Measurements from ENCODE around the gene BCKDHA. TPM values are rescaled to one million over a fixed set of nuclear protein-coding genes. Genes with fewer than 3 reads are reported as not detected.

The BCKDHA gene
- total and polyA plus RNA-seq, 2 donors (not counting 3 experiments of a cell fraction or from before 2014, with no cell fraction given): 16.5 to 50.4 TPM

DNA sequence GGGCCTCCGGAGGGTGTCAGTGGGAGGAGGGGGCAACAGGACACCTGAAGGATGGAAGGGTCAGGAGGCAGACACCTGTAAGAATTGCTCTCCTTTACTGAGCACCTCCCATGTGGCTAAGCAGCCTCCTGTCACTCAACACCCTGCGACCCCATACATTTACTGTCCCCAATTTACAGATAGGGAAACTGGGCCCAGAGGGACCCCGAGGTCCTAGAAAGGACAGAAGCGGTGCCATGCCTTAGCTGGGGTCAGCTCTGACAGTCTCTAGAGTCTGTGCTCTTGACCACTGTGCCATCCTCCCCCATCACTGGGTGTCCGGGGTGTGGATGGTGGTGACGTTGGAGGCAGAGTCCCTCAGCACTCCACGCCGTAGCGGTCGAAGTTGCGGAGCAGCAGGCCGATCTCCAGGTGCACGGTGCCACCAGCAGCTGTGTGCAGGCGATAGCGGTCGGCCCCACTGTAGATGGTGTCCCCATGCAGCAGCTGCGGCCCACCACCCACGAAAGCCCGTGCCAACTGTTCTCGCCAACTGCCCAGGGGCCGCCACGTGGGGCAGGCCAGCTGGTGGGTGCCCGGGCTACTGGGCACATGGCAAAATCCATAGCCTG, 43.2 kb upstream of the BCKDHA start:
- H3K4me3 ChIP-seq (replicated peaks in 1 of 3; ENCODE audit: insufficient read depth in 1 of 3, low read depth in 1 of 3, low read length in 3 of 3): peak overlapping the region in 2 of 3 experiments; percentile 29 to 90
- no peak for DNase-seq (ENCODE audit: low read depth, low spot score)
- ChIA-PET CTCF (interaction anchor here (0.8 to 3.8 kb wide), 4 partner anchors 26 to 77 kb away, joined by 3 to 65 read pairs (median 8); no protein-coding TSS in a partner anchor), POLR2A (interaction anchor here (2.0 kb wide), 1 partner anchor 10 kb away, joined by 8 read pairs; the partner anchor contains the start of gene B9D2)
- H3K27me3 ChIP-seq (ENCODE audit: control insufficient read depth in 2 of 2, insufficient read depth in 2 of 2, low read length in 2 of 2): no peaks in the 10 kb centered on the region
- TF ChIP-seq, protein P1, sequence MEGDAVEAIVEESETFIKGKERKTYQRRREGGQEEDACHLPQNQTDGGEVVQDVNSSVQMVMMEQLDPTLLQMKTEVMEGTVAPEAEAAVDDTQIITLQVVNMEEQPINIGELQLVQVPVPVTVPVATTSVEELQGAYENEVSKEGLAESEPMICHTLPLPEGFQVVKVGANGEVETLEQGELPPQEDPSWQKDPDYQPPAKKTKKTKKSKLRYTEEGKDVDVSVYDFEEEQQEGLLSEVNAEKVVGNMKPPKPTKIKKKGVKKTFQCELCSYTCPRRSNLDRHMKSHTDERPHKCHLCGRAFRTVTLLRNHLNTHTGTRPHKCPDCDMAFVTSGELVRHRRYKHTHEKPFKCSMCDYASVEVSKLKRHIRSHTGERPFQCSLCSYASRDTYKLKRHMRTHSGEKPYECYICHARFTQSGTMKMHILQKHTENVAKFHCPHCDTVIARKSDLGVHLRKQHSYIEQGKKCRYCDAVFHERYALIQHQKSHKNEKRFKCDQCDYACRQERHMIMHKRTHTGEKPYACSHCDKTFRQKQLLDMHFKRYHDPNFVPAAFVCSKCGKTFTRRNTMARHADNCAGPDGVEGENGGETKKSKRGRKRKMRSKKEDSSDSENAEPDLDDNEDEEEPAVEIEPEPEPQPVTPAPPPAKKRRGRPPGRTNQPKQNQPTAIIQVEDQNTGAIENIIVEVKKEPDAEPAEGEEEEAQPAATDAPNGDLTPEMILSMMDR (IDR thresholded peaks at IDR 0.05; ENCODE audit: extremely low read depth in 1 of 2, insufficient read depth in 1 of 2, low read depth in 1 of 2, low read length in 2 of 2): peak in 1 of 2 donors; percentile 1
- TF ChIP-seq GATA2 (IDR thresholded peaks at IDR 0.05; ENCODE audit: insufficient read depth, insufficient read length, low read depth, low read length): no peak
- H3K4me1 ChIP-seq (ENCODE audit: control insufficient read depth, extremely low read depth, insufficient read depth, low read length): peaks cover 6% of the 10 kb centered on the region
- H2AFZ ChIP-seq (ENCODE audit: low read depth, low read length): no peak overlapping the region
- no peaks in the 10 kb centered on the region for H3K9me1 ChIP-seq (replicated peaks; ENCODE audit: control insufficient read depth, extremely low read depth, insufficient read depth, low read length)
- no peak overlapping the region for H3K9ac ChIP-seq (replicated peaks; ENCODE audit: extremely low read depth, insufficient read depth, low read length)
- no TSS peak for BruUV-seq (replicated peaks)
- intact Hi-C loops (cut with micrococcal nuclease): loop anchor here (1.0 to 5.0 kb wide), 5 partner anchors 43 to 193 kb away; partner anchors contain the start of genes B3GNT8, BCKDHA, EXOSC5 and HNRNPUL1
- dilution Hi-C loops (cut with MboI; ENCODE audit: extremely low pct_ligation_motif_present, low sequenced_read_pairs): no loop called here
- no peak for FAIRE-seq
- H3K4me2 ChIP-seq (ENCODE audit: insufficient read depth, low read length): peak overlapping the region; percentile 19
- no peaks in the 10 kb centered on the region for H3K9me3 ChIP-seq (replicated peaks; ENCODE audit: control insufficient read depth, insufficient read depth, low read length)
- H3K79me2 ChIP-seq (ENCODE audit: control insufficient read depth, insufficient read depth, low read length): peaks cover 40% of the 10 kb centered on the region
- no peaks in the 10 kb centered on the region for H3K36me3 ChIP-seq (ENCODE audit: control insufficient read depth in 2 of 2, extremely low read depth in 1 of 2, insufficient read depth in 2 of 2, low read length in 2 of 2)
- no peak overlapping the region for H3K27ac ChIP-seq (ENCODE audit: insufficient read depth, low read depth, low read length)
- no peaks in the 10 kb centered on the region for H4K20me1 ChIP-seq (replicated peaks; ENCODE audit: control insufficient read depth, extremely low read depth, insufficient read depth, low read length)

DNA sequence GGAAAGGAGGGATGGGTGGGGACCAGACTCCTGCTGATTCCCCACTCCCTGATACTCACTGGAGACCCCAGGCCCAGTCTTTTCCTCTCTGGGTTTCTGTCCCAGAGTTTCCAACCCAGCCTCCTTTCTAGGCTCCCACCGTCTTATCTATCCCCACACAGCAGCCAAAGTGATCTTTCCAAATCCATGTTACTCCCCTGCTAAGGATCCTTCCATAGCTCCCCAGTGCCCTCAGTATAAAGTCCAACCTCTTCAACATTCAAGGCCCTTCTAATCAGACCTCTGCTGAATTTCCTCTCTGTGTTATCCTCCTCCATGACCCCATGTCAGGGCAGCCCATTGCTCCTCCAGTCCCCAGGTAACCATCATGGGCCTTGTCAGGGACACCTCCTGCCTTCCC, 42.6 kb upstream of the BCKDHA start:
- Histone ChIP-seq H3K4me2 (ENCODE audit: insufficient read depth, low read length) (no peak overlapping the region), H2AFZ (ENCODE audit: low read depth, low read length) (no peak overlapping the region), H3K9me3 (replicated peaks; ENCODE audit: control insufficient read depth, insufficient read depth, low read length) (no peaks in the 10 kb centered on the region), H3K27ac (ENCODE audit: insufficient read depth, low read depth, low read length) (no peak overlapping the region), H3K27me3 (ENCODE audit: control insufficient read depth in 2 of 2, insufficient read depth in 2 of 2, low read length in 2 of 2) (no peaks in the 10 kb centered on the region), H3K9me1 (replicated peaks; ENCODE audit: control insufficient read depth, extremely low read depth, insufficient read depth, low read length) (no peaks in the 10 kb centered on the region), H3K36me3 (ENCODE audit: control insufficient read depth in 2 of 2, extremely low read depth in 1 of 2, insufficient read depth in 2 of 2, low read length in 2 of 2) (no peaks in the 10 kb centered on the region), H3K79me2 (ENCODE audit: control insufficient read depth, insufficient read depth, low read length) (peaks cover 34% of the 10 kb centered on the region), H3K4me1 (ENCODE audit: control insufficient read depth, extremely low read depth, insufficient read depth, low read length) (no peaks in the 10 kb centered on the region), H4K20me1 (replicated peaks; ENCODE audit: control insufficient read depth, extremely low read depth, insufficient read depth, low read length) (no peaks in the 10 kb centered on the region), H3K9ac (replicated peaks; ENCODE audit: extremely low read depth, insufficient read depth, low read length) (no peak overlapping the region), H3K4me3 (replicated peaks in 1 of 3; ENCODE audit: insufficient read depth in 1 of 3, low read depth in 1 of 3, low read length in 3 of 3) (no peak overlapping the region)
- dilution Hi-C loops (cut with MboI; ENCODE audit: extremely low pct_ligation_motif_present, low sequenced_read_pairs) (no loop called here), intact Hi-C loops (cut with micrococcal nuclease) (loop anchor here (2.0 kb wide), 1 partner anchor 90 kb away; the partner anchor contains the start of gene HNRNPUL1)
- ChIA-PET CTCF (interaction anchor here (0.8 to 1.6 kb wide), 5 partner anchors 9 to 77 kb away, joined by 3 to 9 read pairs (median 4); partner anchors contain the start of gene B9D2), POLR2A (interaction anchor here (2.0 kb wide), 1 partner anchor 9 kb away, joined by 8 read pairs; the partner anchor contains the start of gene B9D2)
- TF ChIP-seq EZH2 (IDR thresholded peaks at IDR 0.05; ENCODE audit: borderline replicate concordance, low read depth, low read length, severe bottlenecking): no peak
- TF ChIP-seq, protein P1 (IDR thresholded peaks at IDR 0.05; ENCODE audit: extremely low read depth in 1 of 2, insufficient read depth in 1 of 2, low read depth in 1 of 2, low read length in 2 of 2): no peak
- no peak for TF ChIP-seq FOS (IDR thresholded peaks at IDR 0.05; ENCODE audit: borderline replicate concordance, insufficient read depth, low read length)
- TF ChIP-seq GATA2 (IDR thresholded peaks at IDR 0.05; ENCODE audit: insufficient read depth, insufficient read length, low read depth, low read length): no peak
- FAIRE-seq (no peak), DNase-seq (ENCODE audit: low read depth, low spot score) (no peak)
- no TSS peak for BruUV-seq (replicated peaks)

Measured in endothelial cell of umbilical vein (primary cell).